K562 (cell line): ENCODE results near the gene EPHA4. TPM values are rescaled to one million over a fixed set of nuclear protein-coding genes. Genes with fewer than 3 reads are reported as not detected.

ENCODE experiments used
- ATAC-seq: fragments of 200-7000 bp; cut with Tn5 transposase; 3 replicates; pipeline ENCODE4 v1.9.1; 2020; ENCODE audit warnings: moderate library complexity
- BruUV-seq: library from RNA; stranded (reverse); fragments of 400-500 nt; replicated peaks from 2 replicates; lab custom pipeline; 2021; lab: Mats Ljungman, UMichigan
- CTCF ChIA-PET: fragments of 300-600 bp; formaldehyde crosslinking; extraction: SDS; loops from one replicate; lab custom pipeline; 2021; ENCODE audit warnings: low intra/inter-chr PET ratio; lab: Yijun Ruan, JAX
- POLR2A ChIA-PET: fragments of 300-600, 350-650 bp; sonication (Branson Sonifier 250); formaldehyde crosslinking; extraction: SDS; loops from one replicate; lab custom pipeline; 2021; ENCODE audit warnings: antibody characterized with exemption, inconsistent platforms; lab: Yijun Ruan, JAX
- DNase-seq, 4 experiments: peaks; one replicate each; pipeline versions ENCODE4 v3.0.0 to v3.0.0-alpha.2; 2011 to 2018; ENCODE audit warnings: low spot score in 3 of 4, mixed read lengths in 3 of 4; ENCODE audit errors: extremely low read depth in 1 of 4
- FAIRE-seq: peaks from 2 replicates; lab custom pipeline; 2011; peaks lifted over from hg19 to GRCh38; lab: Jason Lieb, UNC
- H2AFZ ChIP-seq: 2 replicates; pipeline ENCODE4 v1.6.0; 2011; ENCODE audit warnings: low read depth, low read length, control low read depth, inconsistent platforms
- H3K27ac ChIP-seq: fragments of 200-600 bp; 3 replicates; pipeline ENCODE4 v1.8.0; 2011; ENCODE audit warnings: low read depth, mild to moderate bottlenecking, control low read depth, inconsistent platforms, low read length, moderate library complexity, mixed read lengths; ENCODE audit errors: extremely low read depth
- H3K27me3 ChIP-seq, 2 experiments: fragments of 300-600 bp in 1 of 2; 2 replicates in 1 of 2; 3 replicates in 1 of 2; pipeline versions ENCODE4 v1.6.0 to v1.8.0; 2011; ENCODE audit warnings: inconsistent platforms in 2 of 2, low read length in 2 of 2, mild to moderate bottlenecking in 1 of 2, mixed read lengths in 1 of 2, moderate library complexity in 1 of 2; ENCODE audit not compliant: control insufficient read depth in 2 of 2, insufficient read depth in 2 of 2
- H3K36me3 ChIP-seq: fragments of 300-600 bp; 3 replicates; pipeline ENCODE4 v1.8.0; 2011; ENCODE audit warnings: mild to moderate bottlenecking, low read length, inconsistent platforms; ENCODE audit not compliant: control insufficient read depth, insufficient read depth
- H3K4me1 ChIP-seq, 2 experiments: fragments of 200-600 bp in 1 of 2; replicated peaks in 1 of 2; 2 replicates in 1 of 2; 3 replicates in 1 of 2; pipeline versions ENCODE4 v1.5.1 to v1.8.0; 2011; ENCODE audit warnings: inconsistent platforms in 2 of 2, low read length in 2 of 2, mild to moderate bottlenecking in 1 of 2, mixed read lengths in 1 of 2, moderate library complexity in 1 of 2; ENCODE audit not compliant: control insufficient read depth in 2 of 2, insufficient read depth in 2 of 2
- H3K4me2 ChIP-seq: 2 replicates; pipeline ENCODE4 v1.6.1; 2011; ENCODE audit warnings: low read length, control low read depth, inconsistent platforms, mixed read lengths; ENCODE audit not compliant: insufficient read depth
- H3K4me3 ChIP-seq: fragments of 200-600 bp; sonication (generic), shearing (Covaris generic); 2 replicates; pipeline ENCODE4 v1.5.1; 2016; ENCODE audit warnings: control low read depth, inconsistent platforms
- H3K79me2 ChIP-seq: fragments of 200-600 bp; 3 replicates; pipeline ENCODE4 v1.8.0; 2011; ENCODE audit warnings: low read length, inconsistent platforms; ENCODE audit not compliant: control insufficient read depth, insufficient read depth
- H3K9ac ChIP-seq, 2 experiments: 2 replicates each; pipeline versions ENCODE4 v1.6.0 to v1.6.1; 2011; ENCODE audit warnings: low read depth in 2 of 2, low read length in 2 of 2, control low read depth in 1 of 2, inconsistent platforms in 1 of 2, mild to moderate bottlenecking in 1 of 2, mixed read lengths in 1 of 2; ENCODE audit not compliant: insufficient read depth in 1 of 2
- H3K9me1 ChIP-seq: one replicate; pipeline ENCODE4 v1.6.0; 2011; ENCODE audit warnings: inconsistent platforms, mild to moderate bottlenecking, low read length, moderate library complexity; ENCODE audit not compliant: control insufficient read depth, insufficient read depth
- H3K9me3 ChIP-seq: replicated peaks from 2 replicates; pipeline ENCODE4 v1.5.1; 2011; ENCODE audit warnings: low read depth, low read length, inconsistent platforms; ENCODE audit not compliant: control insufficient read depth, insufficient read depth
- H4K20me1 ChIP-seq: replicated peaks from 2 replicates; pipeline ENCODE4 v1.6.1; 2011; ENCODE audit warnings: low read length, inconsistent platforms, mixed read lengths; ENCODE audit not compliant: control insufficient read depth, insufficient read depth
- CEBPG ChIP-seq, 3 experiments: fragments of 200-800 bp in 1 of 3; sonication (Bioruptor generic) in 1 of 3; sonication (generic) in 1 of 3; formaldehyde crosslinking in 1 of 3; IDR thresholded peaks in 2 of 3; conservative IDR thresholded peaks in 1 of 3; 2 replicates each; pipeline versions ENCODE4 v1.6.1 to v1.8.0; 2016 to 2022; ENCODE audit warnings: missing compliant biosample characterization in 2 of 3, missing genetic modification characterization in 2 of 3, mild to moderate bottlenecking in 1 of 3, missing genetic modification reagents in 1 of 3
- ETV1 ChIP-seq: fragments of 450-650 bp; conservative IDR thresholded peaks from 2 replicates; pipeline ENCODE4 v1.6.1; 2016; ENCODE audit warnings: missing genetic modification characterization, control low read depth, low read depth, missing compliant biosample characterization
- MGA ChIP-seq: fragments of 450-650 bp; IDR thresholded peaks from 2 replicates; pipeline ENCODE4 v1.6.1; 2016; ENCODE audit warnings: mild to moderate bottlenecking, moderate library complexity
- POLR2AphosphoS2 ChIP-seq: IDR thresholded peaks from 2 replicates; pipeline ENCODE4 v1.6.1; 2012; ENCODE audit warnings: low read length, improper control_type of control experiment
- RNF219 ChIP-seq: fragments of 250-450 bp; sonication (Bioruptor Pico); IDR thresholded peaks from 2 replicates; pipeline ENCODE4 v1.5.0; 2022; ENCODE audit warnings: mild to moderate bottlenecking
- WGBS: fragments of 100-300 bp; shearing (Covaris generic); methylation state at CpG from one replicate; pipeline ENCODE4 v1.1.6; 2016; ENCODE audit warnings: low coverage, mixed read lengths; ENCODE audit not compliant: insufficient coverage; ENCODE audit errors: missing lambda C conversion rate; 5-methylcytosine and 5-hydroxymethylcytosine counted together
- in situ Hi-C: fragments of 300-500 bp; cut with MboI; formaldehyde crosslinking; loops from 4 replicates; pipeline ENCODE4 v1.15.0; 2018; ENCODE audit warnings: inconsistent platforms, mixed read lengths
- intact Hi-C: fragments of 100-400 bp; cut with micrococcal nuclease; formaldehyde crosslinking; loops from 2 replicates; pipeline ENCODE4 v1.14.2; 2022
- polyA plus RNA-seq, 8 experiments: library from polyadenylated mRNA; depleted of rRNA in 4 of 8; stranded (reverse) in 5 of 8; unstranded in 3 of 8; fragments of >200 nt; fragmentation: Nextera tagmentation in 2 of 8; fragmentation: Illumina TruSeq in 1 of 8; extraction: Ambion mirVana in 2 of 8; extraction: Trizol in 1 of 8; gene quantifications; 2 replicates each; pipeline versions ENCODE4 v1.2.1 to v1.2.3, GENCODE V29; 2011 to 2014; ENCODE audit warnings: inconsistent platforms in 1 of 8, missing spikeins in 1 of 8
- total RNA-seq, 7 experiments: library from RNA; depleted of rRNA in 6 of 7; stranded (reverse); fragments of >200 nt in 6 of 7; fragmentation: Illumina TruSeq in 2 of 7; extraction: Trizol in 2 of 7; gene quantifications; 2 replicates each; pipeline versions ENCODE4 v1.2.1 to v1.2.3, GENCODE V29; 2011 to 2021; ENCODE audit warnings: low replicate concordance in 1 of 7
- TF ChIP-seq, protein P1 (sequence below): fragments of 450-650 bp; IDR thresholded peaks from 2 replicates; pipeline ENCODE4 v1.7.0; 2016; ENCODE audit warnings: borderline replicate concordance

EPHA4 gene
- total and polyA plus RNA-seq, 9 of the 15 experiments (the other 6 are each of a cell fraction or from before 2014, with no cell fraction given) = 0.07 to 0.09 (median 0.07) TPM; not detected in 6

- Histone ChIP-seq H2AFZ (no peak overlapping the region), H4K20me1 (no peaks in the 10 kb centered on the region), H3K36me3 (no peaks in the 10 kb centered on the region), H3K27me3 (no peaks in the 10 kb centered on the region), H3K9me1 (no peaks in the 10 kb centered on the region), H3K79me2 (no peaks in the 10 kb centered on the region), H3K4me1 (no peaks in the 10 kb centered on the region), H3K4me2 (no peak overlapping the region), H3K9ac (no peak overlapping the region), H3K27ac (no peak overlapping the region), H3K4me3 (no peak overlapping the region), H3K9me3 (no peaks in the 10 kb centered on the region)
- in situ Hi-C loops (no loop called here), intact Hi-C loops (no loop called here)
- WGBS = 6% methylated on average over 2 of the region's 2 CpGs
- BruUV-seq = no TSS peak
- no peak for FAIRE-seq
- no peak for DNase-seq
- CTCF ChIA-PET = no interaction called here
- POLR2A ChIA-PET = no interaction called here
- no peak for ATAC-seq
- no peak for TF ChIP-seq RNF219 (CRISPR knock-in tag)
- no peak for TF ChIP-seq CEBPG (CRISPR knock-in tag; IDR thresholded peaks at IDR 0.05)
- no peak for TF ChIP-seq CEBPG (tag; conservative IDR thresholded peaks at IDR 0.05 in 1 of 2, IDR thresholded peaks at IDR 0.05 in 1 of 2)
- no peak for TF ChIP-seq POLR2AphosphoS2
- no peak for TF ChIP-seq ETV1 (tag)
- TF ChIP-seq, protein P1, sequence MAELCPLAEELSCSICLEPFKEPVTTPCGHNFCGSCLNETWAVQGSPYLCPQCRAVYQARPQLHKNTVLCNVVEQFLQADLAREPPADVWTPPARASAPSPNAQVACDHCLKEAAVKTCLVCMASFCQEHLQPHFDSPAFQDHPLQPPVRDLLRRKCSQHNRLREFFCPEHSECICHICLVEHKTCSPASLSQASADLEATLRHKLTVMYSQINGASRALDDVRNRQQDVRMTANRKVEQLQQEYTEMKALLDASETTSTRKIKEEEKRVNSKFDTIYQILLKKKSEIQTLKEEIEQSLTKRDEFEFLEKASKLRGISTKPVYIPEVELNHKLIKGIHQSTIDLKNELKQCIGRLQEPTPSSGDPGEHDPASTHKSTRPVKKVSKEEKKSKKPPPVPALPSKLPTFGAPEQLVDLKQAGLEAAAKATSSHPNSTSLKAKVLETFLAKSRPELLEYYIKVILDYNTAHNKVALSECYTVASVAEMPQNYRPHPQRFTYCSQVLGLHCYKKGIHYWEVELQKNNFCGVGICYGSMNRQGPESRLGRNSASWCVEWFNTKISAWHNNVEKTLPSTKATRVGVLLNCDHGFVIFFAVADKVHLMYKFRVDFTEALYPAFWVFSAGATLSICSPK = no peak
- no peak for TF ChIP-seq MGA
Measured at GRCh38 chr2:221610255-221610654, 38.2 kb upstream of the EPHA4 start.
